ENCODE measurements around the gene ADGRV1. TPM values are rescaled to one million over a fixed set of nuclear protein-coding genes. Genes with fewer than 3 reads are reported as not detected.

The ADGRV1 gene
- total RNA-seq, 1 donor from 2014 or later = 0.69 TPM

- no peak overlapping the region for H3K4me3 ChIP-seq (ENCODE audit: low read depth, low read length)
- TF ChIP-seq, protein P1, sequence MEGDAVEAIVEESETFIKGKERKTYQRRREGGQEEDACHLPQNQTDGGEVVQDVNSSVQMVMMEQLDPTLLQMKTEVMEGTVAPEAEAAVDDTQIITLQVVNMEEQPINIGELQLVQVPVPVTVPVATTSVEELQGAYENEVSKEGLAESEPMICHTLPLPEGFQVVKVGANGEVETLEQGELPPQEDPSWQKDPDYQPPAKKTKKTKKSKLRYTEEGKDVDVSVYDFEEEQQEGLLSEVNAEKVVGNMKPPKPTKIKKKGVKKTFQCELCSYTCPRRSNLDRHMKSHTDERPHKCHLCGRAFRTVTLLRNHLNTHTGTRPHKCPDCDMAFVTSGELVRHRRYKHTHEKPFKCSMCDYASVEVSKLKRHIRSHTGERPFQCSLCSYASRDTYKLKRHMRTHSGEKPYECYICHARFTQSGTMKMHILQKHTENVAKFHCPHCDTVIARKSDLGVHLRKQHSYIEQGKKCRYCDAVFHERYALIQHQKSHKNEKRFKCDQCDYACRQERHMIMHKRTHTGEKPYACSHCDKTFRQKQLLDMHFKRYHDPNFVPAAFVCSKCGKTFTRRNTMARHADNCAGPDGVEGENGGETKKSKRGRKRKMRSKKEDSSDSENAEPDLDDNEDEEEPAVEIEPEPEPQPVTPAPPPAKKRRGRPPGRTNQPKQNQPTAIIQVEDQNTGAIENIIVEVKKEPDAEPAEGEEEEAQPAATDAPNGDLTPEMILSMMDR (conservative IDR thresholded peaks at IDR 0.05; ENCODE audit: low read depth, low read length) = no peak
- no peak for DNase-seq (ENCODE audit: low read depth)
These were observed 583.8 kb downstream of the ADGRV1 start for GRCh38 chr5:91142386-91142785.

GRCh38 chr5:91142819-91143218, 584.2 kb downstream of the ADGRV1 start:
- H3K4me3 ChIP-seq (ENCODE audit: low read depth, low read length) = no peak overlapping the region
- no peak for DNase-seq (ENCODE audit: low read depth)
- TF ChIP-seq, protein P1 (conservative IDR thresholded peaks at IDR 0.05; ENCODE audit: low read depth, low read length) = no peak

DNA sequence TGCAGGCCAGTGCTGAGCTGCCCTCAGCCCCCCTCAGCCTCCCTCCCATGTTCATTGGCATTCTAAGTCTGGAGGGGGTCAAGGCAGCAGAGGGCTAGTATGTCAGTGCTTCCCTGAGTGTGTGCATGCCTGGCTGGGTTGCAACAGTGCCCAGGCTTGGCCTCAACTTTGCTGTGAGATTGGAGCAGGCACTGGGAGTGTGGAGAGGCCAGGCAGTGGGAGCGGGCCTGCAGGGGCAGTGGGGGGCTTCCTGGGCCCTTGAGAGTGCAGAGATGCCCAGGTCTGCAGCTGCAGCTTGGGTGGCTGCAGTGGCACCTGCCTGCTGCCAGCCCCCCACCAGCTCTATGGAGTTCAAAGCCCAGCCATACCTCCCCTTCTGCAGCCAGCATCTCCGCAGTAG, 585.2 kb downstream of the ADGRV1 start:
- no peak for DNase-seq (ENCODE audit: low read depth)
- TF ChIP-seq, protein P1 (conservative IDR thresholded peaks at IDR 0.05; ENCODE audit: low read depth, low read length) = no peak
- H3K4me3 ChIP-seq (ENCODE audit: low read depth, low read length) = no peak overlapping the region

GRCh38 chr5:91144491-91145332, 586.1 kb downstream of the ADGRV1 start:
- no peak for DNase-seq (ENCODE audit: low read depth)
- TF ChIP-seq, protein P1 (conservative IDR thresholded peaks at IDR 0.05; ENCODE audit: low read depth, low read length) = no peak
- no peak overlapping the region for H3K4me3 ChIP-seq (ENCODE audit: low read depth, low read length)

GRCh38 chr5:91145333-91145620, 586.7 kb downstream of the ADGRV1 start:
- TF ChIP-seq, protein P1 (conservative IDR thresholded peaks at IDR 0.05; ENCODE audit: low read depth, low read length) = no peak
- no peak for DNase-seq (ENCODE audit: low read depth)
- no peak overlapping the region for H3K4me3 ChIP-seq (ENCODE audit: low read depth, low read length)

DNA sequence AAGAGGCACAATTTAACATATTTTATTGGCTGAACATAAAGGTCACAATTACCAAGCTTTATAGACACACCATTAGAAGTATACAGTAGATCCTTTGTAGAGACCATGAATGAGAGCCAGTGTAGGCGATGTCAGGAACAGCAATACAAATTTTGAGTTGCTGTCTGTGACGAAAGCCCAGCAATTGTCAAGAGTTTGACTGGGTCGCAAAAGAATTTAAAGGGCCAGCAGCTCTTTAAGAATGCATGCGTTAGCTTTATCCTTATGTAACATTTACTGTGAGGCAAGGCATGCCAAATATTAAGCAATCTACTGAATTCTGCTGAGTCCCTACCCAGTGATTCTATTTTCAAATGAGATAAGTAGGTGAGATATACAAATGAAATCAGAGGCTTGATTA, 587.6 kb downstream of the ADGRV1 start:
- no peak for DNase-seq (ENCODE audit: low read depth)
- no peak overlapping the region for H3K4me3 ChIP-seq (ENCODE audit: low read depth, low read length)
- TF ChIP-seq, protein P1 (conservative IDR thresholded peaks at IDR 0.05; ENCODE audit: low read depth, low read length) = no peak
